Thyroid gland (tissue), 4 donors: ENCODE results near the gene NLRP3.

ENCODE experiments used
- POLR2A ChIP-seq, 2 donors: fragments of 450-650 bp; IDR thresholded peaks; one replicate each; pipeline ENCODE4 v1.6.1; 2017; ENCODE audit warnings: antibody characterized with exemption in 2 of 2, mild to moderate bottlenecking in 2 of 2, moderate library complexity in 1 of 2
- TF ChIP-seq, protein P1 (sequence below), 6 experiments: fragments of 200-600 bp in 3 of 6; fragments of 450-650 bp in 3 of 6; sonication (generic) in 3 of 6; IDR thresholded peaks; one replicate each; pipeline ENCODE4 v1.5.1; 2016 to 2019; ENCODE audit warnings: antibody characterized with exemption in 6 of 6, mild to moderate bottlenecking in 2 of 6, inconsistent platforms in 1 of 6, moderate library complexity in 1 of 6

DNA sequence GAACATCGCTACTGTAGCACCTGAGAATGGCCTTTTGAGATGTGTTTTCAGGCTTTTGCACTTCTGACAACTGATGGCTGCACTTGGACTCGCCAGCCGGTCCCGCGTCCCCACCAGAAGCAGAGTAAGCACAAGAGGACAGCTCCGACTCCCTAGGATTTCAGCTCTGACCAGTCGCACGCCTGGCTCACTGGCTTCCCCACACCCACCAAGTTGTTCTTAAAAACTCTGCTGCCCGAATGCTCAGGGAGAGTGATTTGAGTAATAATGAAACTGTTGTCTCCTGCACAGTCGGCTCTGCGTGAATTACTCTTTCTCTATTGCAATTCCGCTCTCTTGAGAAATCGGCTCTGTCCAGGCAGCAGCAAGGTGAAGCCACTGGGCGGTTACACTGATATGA lies 40.2 kb upstream of the NLRP3 start:
- TF ChIP-seq, protein P1, sequence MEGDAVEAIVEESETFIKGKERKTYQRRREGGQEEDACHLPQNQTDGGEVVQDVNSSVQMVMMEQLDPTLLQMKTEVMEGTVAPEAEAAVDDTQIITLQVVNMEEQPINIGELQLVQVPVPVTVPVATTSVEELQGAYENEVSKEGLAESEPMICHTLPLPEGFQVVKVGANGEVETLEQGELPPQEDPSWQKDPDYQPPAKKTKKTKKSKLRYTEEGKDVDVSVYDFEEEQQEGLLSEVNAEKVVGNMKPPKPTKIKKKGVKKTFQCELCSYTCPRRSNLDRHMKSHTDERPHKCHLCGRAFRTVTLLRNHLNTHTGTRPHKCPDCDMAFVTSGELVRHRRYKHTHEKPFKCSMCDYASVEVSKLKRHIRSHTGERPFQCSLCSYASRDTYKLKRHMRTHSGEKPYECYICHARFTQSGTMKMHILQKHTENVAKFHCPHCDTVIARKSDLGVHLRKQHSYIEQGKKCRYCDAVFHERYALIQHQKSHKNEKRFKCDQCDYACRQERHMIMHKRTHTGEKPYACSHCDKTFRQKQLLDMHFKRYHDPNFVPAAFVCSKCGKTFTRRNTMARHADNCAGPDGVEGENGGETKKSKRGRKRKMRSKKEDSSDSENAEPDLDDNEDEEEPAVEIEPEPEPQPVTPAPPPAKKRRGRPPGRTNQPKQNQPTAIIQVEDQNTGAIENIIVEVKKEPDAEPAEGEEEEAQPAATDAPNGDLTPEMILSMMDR (IDR thresholded peaks at IDR 0.05), result no peak
- no peak for TF ChIP-seq POLR2A (IDR thresholded peaks at IDR 0.05)
